WTC11 (cell line): ENCODE measurements around the gene SPAG9. TPM values are rescaled to one million over a fixed set of nuclear protein-coding genes. Genes with fewer than 3 reads are reported as not detected.

Experiments used
- ATAC-seq: fragments of 200-7000 bp; cut with Tn5 transposase; 2 replicates; pipeline ENCODE4 v1.10.0; 2021; ENCODE audit warnings: mild to moderate bottlenecking, moderate library complexity
- CTCF ChIA-PET: fragments of 300-600 bp; sonication (Branson Sonifier 250); formaldehyde crosslinking; loops from one replicate; lab custom pipeline; 2021; ENCODE audit warnings: antibody characterized with exemption; lab: Charles Lee
- POLR2A ChIA-PET: fragments of 350-600 bp; sonication (Branson Sonifier 250); formaldehyde crosslinking; loops from one replicate; lab custom pipeline; 2021; ENCODE audit warnings: antibody characterized with exemption; lab: Charles Lee
- DNase-seq: peaks from one replicate; pipeline ENCODE4 v3.0.0; 2021; ENCODE audit warnings: low spot score
- H3K27ac Mint-ChIP-seq: 2 replicates; pipeline ENCODE4 v1.8.0; 2021; ENCODE audit warnings: mixed read lengths
- H3K27me3 Mint-ChIP-seq: 2 replicates; pipeline ENCODE4 v1.8.0; 2021; ENCODE audit warnings: low read depth, mild to moderate bottlenecking, moderate library complexity, mixed read lengths
- H3K36me3 Mint-ChIP-seq: 2 replicates; pipeline ENCODE4 v1.8.0; 2021; ENCODE audit warnings: mixed read lengths
- H3K4me1 Mint-ChIP-seq: 2 replicates; pipeline ENCODE4 v1.8.0; 2022; ENCODE audit warnings: mixed read lengths
- H3K4me3 Mint-ChIP-seq: 2 replicates; pipeline ENCODE4 v1.8.0; 2021; ENCODE audit warnings: mild to moderate bottlenecking, moderate library complexity, mixed read lengths
- H3K9me3 Mint-ChIP-seq: 2 replicates; pipeline ENCODE4 v1.8.0; 2021; ENCODE audit warnings: mixed read lengths
- ATF1 ChIP-seq: sonication (generic); formaldehyde crosslinking; IDR thresholded peaks from 2 replicates; pipeline ENCODE4 v1.8.1; 2023; ENCODE audit warnings: mild to moderate bottlenecking, moderate library complexity, missing genetic modification reagents
- CREM ChIP-seq: sonication (generic); formaldehyde crosslinking; IDR thresholded peaks from 2 replicates; pipeline ENCODE4 v1.8.1; 2022; ENCODE audit warnings: mild to moderate bottlenecking, missing genetic modification reagents, moderate library complexity
- GRHL2 ChIP-seq: fragments of 250-450 bp; sonication (Bioruptor Pico); IDR thresholded peaks from 2 replicates; pipeline ENCODE4 v1.8.0; 2022; ENCODE audit warnings: mild to moderate bottlenecking, moderate library complexity; ENCODE audit not compliant: insufficient replicate concordance, severe bottlenecking
- KAT7 ChIP-seq: sonication (generic); formaldehyde crosslinking; IDR thresholded peaks from 2 replicates; pipeline ENCODE4 v1.8.1; 2023; ENCODE audit warnings: missing genetic modification reagents, mild to moderate bottlenecking, borderline replicate concordance
- MYBL2 ChIP-seq: sonication (generic); formaldehyde crosslinking; IDR thresholded peaks from 2 replicates; pipeline ENCODE4 v1.8.1; 2023; ENCODE audit warnings: mild to moderate bottlenecking, moderate library complexity, missing genetic modification reagents
- NFE2L1 ChIP-seq: sonication (generic); formaldehyde crosslinking; IDR thresholded peaks from 2 replicates; pipeline ENCODE4 v1.8.1; 2023; ENCODE audit warnings: missing genetic modification reagents
- NR1H2 ChIP-seq: sonication (generic); formaldehyde crosslinking; IDR thresholded peaks from 2 replicates; pipeline ENCODE4 v1.9.0; 2021; ENCODE audit warnings: mild to moderate bottlenecking, moderate library complexity, missing genetic modification reagents
- OVOL2 ChIP-seq: fragments of 250-450 bp; sonication (Bioruptor Pico); IDR thresholded peaks from 2 replicates; pipeline ENCODE4 v1.9.0; 2021; ENCODE audit warnings: mild to moderate bottlenecking, borderline replicate concordance
- ZNF219 ChIP-seq: sonication (generic); formaldehyde crosslinking; IDR thresholded peaks from 2 replicates; pipeline ENCODE4 v1.8.0; 2023; ENCODE audit warnings: missing genetic modification reagents, mild to moderate bottlenecking, borderline replicate concordance
- total RNA-seq: library from RNA; stranded (reverse); gene quantifications from 3 replicates; pipeline ENCODE4 v1.2.3, GENCODE V29; 2021
- TF ChIP-seq, protein P1 (sequence below): sonication (generic); formaldehyde crosslinking; IDR thresholded peaks from 2 replicates; pipeline ENCODE4 v1.8.0; 2023; ENCODE audit warnings: missing genetic modification reagents, mild to moderate bottlenecking, borderline replicate concordance
- TF ChIP-seq, protein P2 (sequence below): fragments of 250-450 bp; sonication (Bioruptor Pico); IDR thresholded peaks from 2 replicates; pipeline ENCODE4 v1.8.0; 2021; ENCODE audit warnings: mild to moderate bottlenecking
- TF ChIP-seq, protein P3 (sequence below): fragments of 250-450 bp; sonication (Bioruptor Pico); IDR thresholded peaks from 2 replicates; pipeline ENCODE4 v2.1.2; 2022; ENCODE audit warnings: mild to moderate bottlenecking, moderate library complexity
- TF ChIP-seq, protein P4 (sequence below): sonication (generic); formaldehyde crosslinking; IDR thresholded peaks from 2 replicates; pipeline ENCODE4 v1.8.1; 2023; ENCODE audit warnings: mild to moderate bottlenecking, missing genetic modification reagents
- TF ChIP-seq, protein P5 (sequence below): sonication (generic); formaldehyde crosslinking; IDR thresholded peaks from 2 replicates; pipeline ENCODE4 v1.8.0; 2022; ENCODE audit warnings: missing genetic modification reagents
- TF ChIP-seq, protein P6 (sequence below): sonication (generic); formaldehyde crosslinking; IDR thresholded peaks from 2 replicates; pipeline ENCODE4 v1.8.1; 2022; ENCODE audit warnings: missing genetic modification reagents, borderline replicate concordance
- TF ChIP-seq, protein P7 (sequence below): sonication (generic); formaldehyde crosslinking; IDR thresholded peaks from 2 replicates; pipeline ENCODE4 v1.8.1; 2023; ENCODE audit warnings: mild to moderate bottlenecking, missing genetic modification reagents, moderate library complexity

Gene SPAG9
- total RNA-seq, 1 experiment from 2014 or later = 51.9 TPM

DNA sequence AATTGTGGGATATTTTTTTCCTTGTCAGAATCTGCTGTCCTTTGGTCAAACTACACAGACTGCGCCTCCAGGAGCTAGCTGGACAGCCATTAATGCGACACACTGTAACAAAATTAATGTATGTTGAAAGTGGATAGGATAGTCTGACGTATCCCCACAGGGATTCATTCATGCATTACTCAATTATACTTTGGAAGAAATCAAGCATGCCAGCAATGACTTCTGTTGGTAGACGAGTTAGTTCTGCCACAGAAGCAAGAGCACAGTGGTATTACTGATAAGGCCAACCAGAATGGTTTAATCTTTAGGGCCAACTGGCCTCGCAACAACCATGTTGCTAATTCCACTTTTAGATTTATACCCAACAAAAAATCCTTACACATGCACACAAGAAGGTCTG lies 148.1 kb downstream of the SPAG9 start:
- DNase-seq (no peak), ATAC-seq (no peak)
- Mint-ChIP-seq H3K9me3 (no peaks in the 10 kb centered on the region), H3K36me3 (peaks cover 33% of the 10 kb centered on the region), H3K4me1 (no peaks in the 10 kb centered on the region), H3K27ac (no peak overlapping the region), H3K4me3 (no peak overlapping the region), H3K27me3 (no peaks in the 10 kb centered on the region)
- TF ChIP-seq, protein P1, sequence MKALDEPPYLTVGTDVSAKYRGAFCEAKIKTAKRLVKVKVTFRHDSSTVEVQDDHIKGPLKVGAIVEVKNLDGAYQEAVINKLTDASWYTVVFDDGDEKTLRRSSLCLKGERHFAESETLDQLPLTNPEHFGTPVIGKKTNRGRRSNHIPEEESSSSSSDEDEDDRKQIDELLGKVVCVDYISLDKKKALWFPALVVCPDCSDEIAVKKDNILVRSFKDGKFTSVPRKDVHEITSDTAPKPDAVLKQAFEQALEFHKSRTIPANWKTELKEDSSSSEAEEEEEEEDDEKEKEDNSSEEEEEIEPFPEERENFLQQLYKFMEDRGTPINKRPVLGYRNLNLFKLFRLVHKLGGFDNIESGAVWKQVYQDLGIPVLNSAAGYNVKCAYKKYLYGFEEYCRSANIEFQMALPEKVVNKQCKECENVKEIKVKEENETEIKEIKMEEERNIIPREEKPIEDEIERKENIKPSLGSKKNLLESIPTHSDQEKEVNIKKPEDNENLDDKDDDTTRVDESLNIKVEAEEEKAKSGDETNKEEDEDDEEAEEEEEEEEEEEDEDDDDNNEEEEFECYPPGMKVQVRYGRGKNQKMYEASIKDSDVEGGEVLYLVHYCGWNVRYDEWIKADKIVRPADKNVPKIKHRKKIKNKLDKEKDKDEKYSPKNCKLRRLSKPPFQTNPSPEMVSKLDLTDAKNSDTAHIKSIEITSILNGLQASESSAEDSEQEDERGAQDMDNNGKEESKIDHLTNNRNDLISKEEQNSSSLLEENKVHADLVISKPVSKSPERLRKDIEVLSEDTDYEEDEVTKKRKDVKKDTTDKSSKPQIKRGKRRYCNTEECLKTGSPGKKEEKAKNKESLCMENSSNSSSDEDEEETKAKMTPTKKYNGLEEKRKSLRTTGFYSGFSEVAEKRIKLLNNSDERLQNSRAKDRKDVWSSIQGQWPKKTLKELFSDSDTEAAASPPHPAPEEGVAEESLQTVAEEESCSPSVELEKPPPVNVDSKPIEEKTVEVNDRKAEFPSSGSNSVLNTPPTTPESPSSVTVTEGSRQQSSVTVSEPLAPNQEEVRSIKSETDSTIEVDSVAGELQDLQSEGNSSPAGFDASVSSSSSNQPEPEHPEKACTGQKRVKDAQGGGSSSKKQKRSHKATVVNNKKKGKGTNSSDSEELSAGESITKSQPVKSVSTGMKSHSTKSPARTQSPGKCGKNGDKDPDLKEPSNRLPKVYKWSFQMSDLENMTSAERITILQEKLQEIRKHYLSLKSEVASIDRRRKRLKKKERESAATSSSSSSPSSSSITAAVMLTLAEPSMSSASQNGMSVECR (CRISPR knock-in tag) = no peak
- TF ChIP-seq, protein P2, sequence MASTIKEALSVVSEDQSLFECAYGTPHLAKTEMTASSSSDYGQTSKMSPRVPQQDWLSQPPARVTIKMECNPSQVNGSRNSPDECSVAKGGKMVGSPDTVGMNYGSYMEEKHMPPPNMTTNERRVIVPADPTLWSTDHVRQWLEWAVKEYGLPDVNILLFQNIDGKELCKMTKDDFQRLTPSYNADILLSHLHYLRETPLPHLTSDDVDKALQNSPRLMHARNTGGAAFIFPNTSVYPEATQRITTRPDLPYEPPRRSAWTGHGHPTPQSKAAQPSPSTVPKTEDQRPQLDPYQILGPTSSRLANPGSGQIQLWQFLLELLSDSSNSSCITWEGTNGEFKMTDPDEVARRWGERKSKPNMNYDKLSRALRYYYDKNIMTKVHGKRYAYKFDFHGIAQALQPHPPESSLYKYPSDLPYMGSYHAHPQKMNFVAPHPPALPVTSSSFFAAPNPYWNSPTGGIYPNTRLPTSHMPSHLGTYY (CRISPR knock-in tag) = no peak
- no peak for TF ChIP-seq NR1H2 (CRISPR knock-in tag)
- no peak for TF ChIP-seq KAT7 (CRISPR knock-in tag)
- TF ChIP-seq, protein P3, sequence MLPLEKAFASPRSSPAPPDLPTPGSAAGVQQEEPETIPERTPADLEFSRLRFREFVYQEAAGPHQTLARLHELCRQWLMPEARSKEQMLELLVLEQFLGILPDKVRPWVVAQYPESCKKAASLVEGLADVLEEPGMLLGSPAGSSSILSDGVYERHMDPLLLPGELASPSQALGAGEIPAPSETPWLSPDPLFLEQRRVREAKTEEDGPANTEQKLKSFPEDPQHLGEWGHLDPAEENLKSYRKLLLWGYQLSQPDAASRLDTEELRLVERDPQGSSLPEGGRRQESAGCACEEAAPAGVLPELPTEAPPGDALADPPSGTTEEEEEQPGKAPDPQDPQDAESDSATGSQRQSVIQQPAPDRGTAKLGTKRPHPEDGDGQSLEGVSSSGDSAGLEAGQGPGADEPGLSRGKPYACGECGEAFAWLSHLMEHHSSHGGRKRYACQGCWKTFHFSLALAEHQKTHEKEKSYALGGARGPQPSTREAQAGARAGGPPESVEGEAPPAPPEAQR (CRISPR knock-in tag) = no peak
- no peak for TF ChIP-seq GRHL2
- TF ChIP-seq ZNF219 (CRISPR knock-in tag) = no peak
- TF ChIP-seq, protein P4, sequence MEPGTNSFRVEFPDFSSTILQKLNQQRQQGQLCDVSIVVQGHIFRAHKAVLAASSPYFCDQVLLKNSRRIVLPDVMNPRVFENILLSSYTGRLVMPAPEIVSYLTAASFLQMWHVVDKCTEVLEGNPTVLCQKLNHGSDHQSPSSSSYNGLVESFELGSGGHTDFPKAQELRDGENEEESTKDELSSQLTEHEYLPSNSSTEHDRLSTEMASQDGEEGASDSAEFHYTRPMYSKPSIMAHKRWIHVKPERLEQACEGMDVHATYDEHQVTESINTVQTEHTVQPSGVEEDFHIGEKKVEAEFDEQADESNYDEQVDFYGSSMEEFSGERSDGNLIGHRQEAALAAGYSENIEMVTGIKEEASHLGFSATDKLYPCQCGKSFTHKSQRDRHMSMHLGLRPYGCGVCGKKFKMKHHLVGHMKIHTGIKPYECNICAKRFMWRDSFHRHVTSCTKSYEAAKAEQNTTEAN = no peak
- TF ChIP-seq, protein P5, sequence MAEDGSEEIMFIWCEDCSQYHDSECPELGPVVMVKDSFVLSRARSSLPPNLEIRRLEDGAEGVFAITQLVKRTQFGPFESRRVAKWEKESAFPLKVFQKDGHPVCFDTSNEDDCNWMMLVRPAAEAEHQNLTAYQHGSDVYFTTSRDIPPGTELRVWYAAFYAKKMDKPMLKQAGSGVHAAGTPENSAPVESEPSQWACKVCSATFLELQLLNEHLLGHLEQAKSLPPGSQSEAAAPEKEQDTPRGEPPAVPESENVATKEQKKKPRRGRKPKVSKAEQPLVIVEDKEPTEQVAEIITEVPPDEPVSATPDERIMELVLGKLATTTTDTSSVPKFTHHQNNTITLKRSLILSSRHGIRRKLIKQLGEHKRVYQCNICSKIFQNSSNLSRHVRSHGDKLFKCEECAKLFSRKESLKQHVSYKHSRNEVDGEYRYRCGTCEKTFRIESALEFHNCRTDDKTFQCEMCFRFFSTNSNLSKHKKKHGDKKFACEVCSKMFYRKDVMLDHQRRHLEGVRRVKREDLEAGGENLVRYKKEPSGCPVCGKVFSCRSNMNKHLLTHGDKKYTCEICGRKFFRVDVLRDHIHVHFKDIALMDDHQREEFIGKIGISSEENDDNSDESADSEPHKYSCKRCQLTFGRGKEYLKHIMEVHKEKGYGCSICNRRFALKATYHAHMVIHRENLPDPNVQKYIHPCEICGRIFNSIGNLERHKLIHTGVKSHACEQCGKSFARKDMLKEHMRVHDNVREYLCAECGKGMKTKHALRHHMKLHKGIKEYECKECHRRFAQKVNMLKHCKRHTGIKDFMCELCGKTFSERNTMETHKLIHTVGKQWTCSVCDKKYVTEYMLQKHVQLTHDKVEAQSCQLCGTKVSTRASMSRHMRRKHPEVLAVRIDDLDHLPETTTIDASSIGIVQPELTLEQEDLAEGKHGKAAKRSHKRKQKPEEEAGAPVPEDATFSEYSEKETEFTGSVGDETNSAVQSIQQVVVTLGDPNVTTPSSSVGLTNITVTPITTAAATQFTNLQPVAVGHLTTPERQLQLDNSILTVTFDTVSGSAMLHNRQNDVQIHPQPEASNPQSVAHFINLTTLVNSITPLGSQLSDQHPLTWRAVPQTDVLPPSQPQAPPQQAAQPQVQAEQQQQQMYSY = no peak
- TF ChIP-seq NFE2L1 (CRISPR knock-in tag) = no peak
- TF ChIP-seq, protein P6, sequence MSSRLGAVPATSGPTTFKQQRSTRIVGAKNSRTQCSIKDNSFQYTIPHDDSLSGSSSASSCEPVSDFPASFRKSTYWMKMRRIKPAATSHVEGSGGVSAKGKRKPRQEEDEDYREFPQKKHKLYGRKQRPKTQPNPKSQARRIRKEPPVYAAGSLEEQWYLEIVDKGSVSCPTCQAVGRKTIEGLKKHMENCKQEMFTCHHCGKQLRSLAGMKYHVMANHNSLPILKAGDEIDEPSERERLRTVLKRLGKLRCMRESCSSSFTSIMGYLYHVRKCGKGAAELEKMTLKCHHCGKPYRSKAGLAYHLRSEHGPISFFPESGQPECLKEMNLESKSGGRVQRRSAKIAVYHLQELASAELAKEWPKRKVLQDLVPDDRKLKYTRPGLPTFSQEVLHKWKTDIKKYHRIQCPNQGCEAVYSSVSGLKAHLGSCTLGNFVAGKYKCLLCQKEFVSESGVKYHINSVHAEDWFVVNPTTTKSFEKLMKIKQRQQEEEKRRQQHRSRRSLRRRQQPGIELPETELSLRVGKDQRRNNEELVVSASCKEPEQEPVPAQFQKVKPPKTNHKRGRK (CRISPR knock-in tag) = no peak
- no peak for TF ChIP-seq CREM
- TF ChIP-seq ATF1 (CRISPR knock-in tag) = no peak
- TF ChIP-seq OVOL2 (CRISPR knock-in tag) = no peak
- TF ChIP-seq, protein P7, sequence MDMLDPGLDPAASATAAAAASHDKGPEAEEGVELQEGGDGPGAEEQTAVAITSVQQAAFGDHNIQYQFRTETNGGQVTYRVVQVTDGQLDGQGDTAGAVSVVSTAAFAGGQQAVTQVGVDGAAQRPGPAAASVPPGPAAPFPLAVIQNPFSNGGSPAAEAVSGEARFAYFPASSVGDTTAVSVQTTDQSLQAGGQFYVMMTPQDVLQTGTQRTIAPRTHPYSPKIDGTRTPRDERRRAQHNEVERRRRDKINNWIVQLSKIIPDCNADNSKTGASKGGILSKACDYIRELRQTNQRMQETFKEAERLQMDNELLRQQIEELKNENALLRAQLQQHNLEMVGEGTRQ = no peak
- TF ChIP-seq MYBL2 (CRISPR knock-in tag) = no peak
- CTCF ChIA-PET = no interaction called here
- POLR2A ChIA-PET = no interaction called here
